Measurements from ENCODE around the gene TBC1D21. TPM values are rescaled to one million over a fixed set of nuclear protein-coding genes. Genes with fewer than 3 reads are reported as not detected.

The TBC1D21 gene
- total and polyA plus RNA-seq, 12 donors, result not detected

DNA sequence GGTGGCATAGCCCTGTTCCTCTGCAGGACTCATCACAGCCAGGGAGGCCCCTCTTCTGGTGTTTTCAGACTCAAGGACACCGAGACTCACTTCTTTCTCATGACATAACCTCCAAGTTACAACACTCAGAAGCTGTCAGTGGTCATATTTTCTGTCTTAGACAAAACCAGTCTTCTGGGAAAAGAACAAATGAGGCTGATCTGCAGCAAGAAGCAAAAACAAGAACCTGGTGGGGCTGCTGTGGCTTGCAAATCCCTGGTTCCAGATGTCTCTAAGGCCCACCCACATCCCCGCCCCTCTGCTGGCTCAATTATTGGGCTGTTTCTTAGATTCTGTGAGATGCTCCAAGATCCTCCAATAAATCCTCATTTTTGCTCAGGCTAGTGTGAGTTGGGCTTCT, 36.3 kb downstream of the TBC1D21 start:
- Histone ChIP-seq H3K36me3 (no peaks in the 10 kb centered on the region), H3K27ac (no peak overlapping the region), H3K4me1 (peaks cover 0 to 20% (median 5%) of the 10 kb centered on the region in 9 donors), H3K27me3 (no peaks in the 10 kb centered on the region), H3K9me3 (peaks cover 0 to 6% (median 0%) of the 10 kb centered on the region in 11 donors), H3K4me3 (no peak overlapping the region)
- intact Hi-C loops (cut with DNase I), result loop anchor here in 9 of 10 donors (2.0 to 10.0 kb wide), 7 partner anchors 37 to 345 kb away; partner anchors contain the start of gene TBC1D21 (in 4 of the 9)
- TF ChIP-seq, protein P1, sequence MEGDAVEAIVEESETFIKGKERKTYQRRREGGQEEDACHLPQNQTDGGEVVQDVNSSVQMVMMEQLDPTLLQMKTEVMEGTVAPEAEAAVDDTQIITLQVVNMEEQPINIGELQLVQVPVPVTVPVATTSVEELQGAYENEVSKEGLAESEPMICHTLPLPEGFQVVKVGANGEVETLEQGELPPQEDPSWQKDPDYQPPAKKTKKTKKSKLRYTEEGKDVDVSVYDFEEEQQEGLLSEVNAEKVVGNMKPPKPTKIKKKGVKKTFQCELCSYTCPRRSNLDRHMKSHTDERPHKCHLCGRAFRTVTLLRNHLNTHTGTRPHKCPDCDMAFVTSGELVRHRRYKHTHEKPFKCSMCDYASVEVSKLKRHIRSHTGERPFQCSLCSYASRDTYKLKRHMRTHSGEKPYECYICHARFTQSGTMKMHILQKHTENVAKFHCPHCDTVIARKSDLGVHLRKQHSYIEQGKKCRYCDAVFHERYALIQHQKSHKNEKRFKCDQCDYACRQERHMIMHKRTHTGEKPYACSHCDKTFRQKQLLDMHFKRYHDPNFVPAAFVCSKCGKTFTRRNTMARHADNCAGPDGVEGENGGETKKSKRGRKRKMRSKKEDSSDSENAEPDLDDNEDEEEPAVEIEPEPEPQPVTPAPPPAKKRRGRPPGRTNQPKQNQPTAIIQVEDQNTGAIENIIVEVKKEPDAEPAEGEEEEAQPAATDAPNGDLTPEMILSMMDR (IDR thresholded peaks at IDR 0.05), result no peak
- ATAC-seq (no peak), DNase-seq (no peak)
- WGBS, 2 donors, result 87 to 95% methylated on average over 2 of the region's 2 CpGs

DNA sequence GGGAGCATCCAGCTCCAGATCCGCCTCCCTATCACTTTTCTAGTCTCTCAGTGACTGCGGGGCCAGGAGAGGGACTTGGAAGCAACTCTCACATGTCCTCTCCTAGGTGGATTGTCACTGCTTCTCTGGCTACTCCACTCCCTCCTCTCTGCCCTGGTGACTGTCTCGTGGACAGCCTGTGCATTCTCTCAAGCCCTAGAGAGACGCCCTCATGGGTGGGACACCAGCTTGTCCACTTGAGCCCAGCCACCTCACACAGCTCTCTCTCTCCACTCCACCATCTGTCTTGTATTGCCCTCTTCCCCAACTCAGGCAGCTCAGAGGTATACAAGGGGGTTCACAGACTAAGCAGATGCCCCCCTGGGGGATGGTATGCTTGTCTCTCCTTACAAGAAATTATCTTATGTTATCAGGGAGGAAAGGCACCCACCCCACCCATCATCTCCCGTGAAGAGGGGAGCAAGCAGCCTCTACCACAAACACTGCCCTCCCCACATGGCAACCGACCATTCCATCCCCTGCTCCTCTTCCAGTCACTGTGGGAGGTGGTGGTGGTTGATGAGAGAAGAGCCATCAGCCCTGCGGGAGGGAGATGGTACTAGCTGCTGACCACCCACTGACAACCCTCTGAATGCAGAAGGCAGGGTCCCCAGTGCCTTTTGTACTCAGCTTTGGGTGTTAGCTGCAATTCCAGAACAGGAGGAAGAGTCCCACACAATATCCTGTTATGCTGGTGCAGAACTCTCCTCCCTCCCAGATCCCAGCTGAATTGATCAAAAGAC, 37.3 kb downstream of the TBC1D21 start:
- H3K27me3 ChIP-seq, result no peaks in the 10 kb centered on the region
- H3K27ac ChIP-seq, result no peak overlapping the region
- no peak overlapping the region for H3K4me3 ChIP-seq
- no peaks in the 10 kb centered on the region for H3K9me3 ChIP-seq
- no peaks in the 10 kb centered on the region for H3K36me3 ChIP-seq
- intact Hi-C loops (cut with DNase I), result loop anchor here in 1 of 10 donors (2.0 kb wide), 1 partner anchor 38 kb away; the partner anchor contains the start of gene TBC1D21
- H3K4me1 ChIP-seq, result peaks cover 0 to 20% (median 5%) of the 10 kb centered on the region in 9 donors
- TF ChIP-seq, protein P1 (IDR thresholded peaks at IDR 0.05), result no peak
- WGBS, 2 donors, result 69 to 71% methylated on average over 7 of the region's 7 CpGs
- DNase-seq (no peak), ATAC-seq (peak in 1 of 8 donors; percentile 21)

DNA sequence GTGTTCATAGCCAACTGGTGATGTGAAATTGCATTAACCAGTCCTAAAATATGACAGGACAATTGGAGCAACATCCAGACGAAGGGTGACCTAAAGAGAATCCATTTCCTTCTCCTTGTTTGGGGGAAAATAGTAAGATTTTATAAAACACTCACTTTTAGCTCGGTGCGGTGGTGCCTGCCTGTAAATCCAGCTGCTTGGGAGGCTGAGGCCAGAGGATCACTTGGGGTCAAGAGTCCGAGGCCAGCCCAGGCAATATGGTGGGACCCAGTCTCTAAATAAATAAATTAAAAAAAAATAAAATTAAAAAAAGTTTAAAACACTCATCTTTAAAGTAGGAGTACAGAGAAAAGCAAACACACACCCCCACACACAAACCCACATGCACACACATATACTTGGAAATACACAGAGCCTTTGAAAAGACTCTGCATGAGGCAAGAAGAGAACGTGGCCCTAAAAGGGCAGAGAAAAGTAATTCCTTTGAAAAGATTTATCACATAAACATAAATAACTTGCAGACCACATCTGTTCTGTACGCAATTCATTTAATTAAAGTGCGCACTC, 38.7 kb downstream of the TBC1D21 start:
- Histone ChIP-seq H3K36me3 (peaks cover 0 to 4% (median 0%) of the 10 kb centered on the region in 9 donors), H3K4me3 (no peak overlapping the region), H3K27me3 (no peaks in the 10 kb centered on the region), H3K4me1 (peaks cover 0 to 16% (median 5%) of the 10 kb centered on the region in 9 donors), H3K27ac (no peak overlapping the region), H3K9me3 (peaks cover 0 to 6% (median 0%) of the 10 kb centered on the region in 11 donors)
- TF ChIP-seq, protein P1 (IDR thresholded peaks at IDR 0.05), result no peak
- DNase-seq, result no peak
- no peak for ATAC-seq
- WGBS, 2 donors, result 76 to 88% methylated on average over 7 of the region's 7 CpGs
- intact Hi-C loops (cut with DNase I), result no loop called here

DNA sequence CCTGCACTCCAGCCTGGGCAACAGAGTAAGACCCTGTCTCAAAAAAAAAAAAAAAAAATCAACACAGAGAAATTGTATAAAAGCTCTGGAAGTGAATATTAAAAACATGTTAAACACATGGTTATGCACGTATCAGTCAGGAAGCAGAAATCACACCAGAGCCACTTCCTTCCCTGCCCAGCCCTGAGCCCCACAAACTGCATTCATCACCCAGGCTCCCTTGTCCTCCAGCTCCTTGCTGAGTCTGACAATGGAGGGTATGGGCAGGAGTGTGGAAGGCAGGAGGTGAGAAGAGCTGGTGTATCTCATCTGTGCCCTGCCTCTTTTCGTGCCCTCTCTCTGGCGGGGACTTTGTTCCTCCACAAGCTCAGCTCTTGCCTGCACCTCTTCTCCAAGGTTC, 40.8 kb downstream of the TBC1D21 start:
- H3K4me1 ChIP-seq, result peaks cover 0 to 7% (median 0%) of the 10 kb centered on the region in 9 donors
- H3K27me3 ChIP-seq, result no peaks in the 10 kb centered on the region
- no peak overlapping the region for H3K4me3 ChIP-seq
- TF ChIP-seq, protein P1 (IDR thresholded peaks at IDR 0.05), result no peak
- peaks cover 0 to 4% (median 0%) of the 10 kb centered on the region in 9 donors for H3K36me3 ChIP-seq
- intact Hi-C loops (cut with DNase I), result no loop called here
- 76 to 83% methylated on average over 3 of the region's 3 CpGs for WGBS, 2 donors
- DNase-seq, result no peak
- no peak for ATAC-seq
- H3K9me3 ChIP-seq, result peaks cover 0 to 6% (median 0%) of the 10 kb centered on the region in 11 donors
- no peak overlapping the region for H3K27ac ChIP-seq

All from heart right ventricle (tissue), 16 donors.